Measurements from ENCODE around the gene PLOD3.
"Not testable (repeated sequence)": the region's sequence is repeated elsewhere in the genome, so short reads cannot be mapped to it uniquely, and the experiment has no call there.

PLOD3 gene

DNA sequence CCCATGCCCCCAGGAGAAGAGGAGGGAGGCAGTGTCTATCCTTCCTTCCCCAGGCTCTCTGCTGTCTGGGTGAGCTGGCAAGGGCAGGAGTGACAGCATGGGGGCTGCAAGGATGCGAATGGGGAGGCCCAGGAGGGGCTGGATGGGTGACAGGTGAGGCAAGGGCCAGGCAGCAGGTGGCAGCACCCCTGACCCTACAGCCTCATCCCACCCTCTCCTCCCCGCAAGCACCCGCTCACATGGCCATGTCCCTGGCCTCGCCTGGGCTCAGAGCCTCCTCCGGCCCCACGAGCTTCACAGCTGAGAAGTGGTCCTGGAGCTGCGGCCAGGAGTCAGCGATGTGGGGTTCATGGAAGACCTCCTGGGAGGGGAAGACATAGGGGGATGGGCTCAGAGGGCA lies 5.4 kb downstream of the PLOD3 start:
- no peak for DNase-seq (ENCODE audit: low read depth in 2 of 2)

DNA sequence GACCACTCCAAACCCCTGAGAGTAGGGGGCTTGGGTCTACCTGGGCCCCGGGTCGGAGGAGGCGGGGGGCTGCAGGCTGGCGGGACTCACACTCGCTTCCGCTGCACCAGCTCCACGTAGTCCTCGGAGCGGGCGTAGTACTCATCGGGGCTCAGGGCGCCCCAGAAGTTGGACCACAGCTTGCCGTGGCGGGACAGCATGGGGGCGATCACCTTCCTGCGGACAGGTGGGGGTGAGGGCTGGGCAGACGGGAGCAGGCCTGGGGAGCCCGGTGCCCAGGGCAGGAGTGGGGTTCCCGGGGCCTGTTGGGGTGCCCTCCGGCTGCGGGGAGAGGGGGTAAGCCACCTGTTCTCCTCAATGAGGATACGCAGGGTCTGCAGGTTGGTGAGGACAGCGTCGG lies 5.9 kb downstream of the PLOD3 start:
- DNase-seq (ENCODE audit: low read depth in 2 of 2) = no peak

DNA sequence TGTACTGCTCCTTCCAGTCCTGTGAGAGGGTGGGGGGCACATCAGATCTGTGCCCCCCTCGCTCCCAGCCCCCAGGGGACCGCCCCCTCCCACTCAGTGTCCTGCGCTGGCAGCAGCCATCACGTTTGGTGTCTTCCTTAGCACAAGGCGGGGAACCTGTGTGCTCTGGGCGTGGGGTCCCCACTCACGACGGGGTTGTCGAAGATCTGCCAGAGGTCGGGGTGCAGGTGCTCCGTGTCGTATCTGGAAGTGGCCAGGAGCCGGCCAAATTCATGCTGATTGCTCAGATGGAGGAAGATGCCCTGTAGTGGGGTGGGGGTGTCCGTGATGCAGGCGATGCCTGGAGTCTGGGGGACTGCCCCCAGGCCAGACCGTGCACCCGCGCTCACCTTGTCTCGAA lies 7.2 kb downstream of the PLOD3 start:
- DNase-seq (ENCODE audit: low read depth in 2 of 2) = no peak

DNA sequence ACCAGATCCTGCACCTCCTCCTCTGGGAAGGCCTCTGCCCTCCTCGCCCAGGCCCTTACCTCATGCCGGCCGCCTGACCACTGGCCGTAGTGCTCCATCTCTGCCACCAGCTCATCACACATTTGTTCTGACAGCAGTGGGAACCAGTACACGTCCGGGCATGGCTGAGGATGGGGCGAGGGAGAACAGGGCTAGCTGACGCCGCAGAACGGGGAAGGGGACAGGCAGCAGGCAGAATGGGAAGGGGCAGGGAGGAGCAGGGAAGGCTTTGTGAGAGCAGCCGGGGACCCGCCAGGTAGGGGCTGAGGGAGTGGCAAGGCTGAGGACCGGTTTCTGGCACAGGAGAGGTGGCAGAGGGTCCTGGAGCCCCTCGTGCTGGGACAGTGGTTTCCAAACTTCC lies 8.6 kb downstream of the PLOD3 start:
- no peak for DNase-seq (ENCODE audit: low read depth in 2 of 2)

DNA sequence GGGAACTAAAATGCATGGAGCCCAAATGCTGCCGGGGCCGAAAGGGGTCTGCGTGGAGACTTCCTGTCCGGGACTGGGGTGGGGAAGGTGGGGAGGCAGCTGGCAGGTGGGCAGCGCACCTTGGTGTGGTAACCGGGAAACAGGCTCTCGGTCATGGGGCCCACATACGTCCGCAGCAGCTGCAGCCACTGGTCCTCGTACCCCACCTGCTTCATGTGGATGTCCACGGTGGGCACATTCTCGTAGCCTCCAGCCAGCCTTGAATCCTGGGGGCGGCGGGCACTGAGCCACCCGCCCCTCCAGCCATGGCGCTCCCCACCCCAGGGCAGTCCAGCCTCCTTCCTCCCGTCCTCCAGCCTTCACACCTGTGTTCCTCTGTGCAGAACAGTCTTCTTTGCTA lies 9.9 kb downstream of the PLOD3 start:
- DNase-seq (ENCODE audit: low read depth in 2 of 2) = no peak

DNA sequence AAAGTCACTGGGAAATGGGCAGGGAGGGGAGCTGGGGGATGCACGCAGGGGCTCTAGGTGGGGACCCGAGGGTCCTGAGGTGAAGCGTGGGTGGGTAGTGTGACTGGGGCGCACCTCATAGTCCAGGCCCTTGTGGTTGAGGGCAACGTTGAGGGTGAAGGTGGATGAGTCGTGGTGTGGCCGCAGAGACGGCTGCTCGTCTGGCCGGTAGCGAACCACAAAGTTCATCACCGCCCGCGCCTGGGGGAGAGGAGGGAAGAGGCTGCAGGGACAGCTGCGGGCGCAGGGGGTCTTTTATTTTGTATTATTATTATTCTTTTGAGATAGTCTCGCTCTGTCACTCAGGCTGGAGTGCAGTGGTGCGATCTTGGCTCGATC lies 10.7 kb downstream of the PLOD3 start:
- no peak for DNase-seq (ENCODE audit: low read depth in 2 of 2)

DNA sequence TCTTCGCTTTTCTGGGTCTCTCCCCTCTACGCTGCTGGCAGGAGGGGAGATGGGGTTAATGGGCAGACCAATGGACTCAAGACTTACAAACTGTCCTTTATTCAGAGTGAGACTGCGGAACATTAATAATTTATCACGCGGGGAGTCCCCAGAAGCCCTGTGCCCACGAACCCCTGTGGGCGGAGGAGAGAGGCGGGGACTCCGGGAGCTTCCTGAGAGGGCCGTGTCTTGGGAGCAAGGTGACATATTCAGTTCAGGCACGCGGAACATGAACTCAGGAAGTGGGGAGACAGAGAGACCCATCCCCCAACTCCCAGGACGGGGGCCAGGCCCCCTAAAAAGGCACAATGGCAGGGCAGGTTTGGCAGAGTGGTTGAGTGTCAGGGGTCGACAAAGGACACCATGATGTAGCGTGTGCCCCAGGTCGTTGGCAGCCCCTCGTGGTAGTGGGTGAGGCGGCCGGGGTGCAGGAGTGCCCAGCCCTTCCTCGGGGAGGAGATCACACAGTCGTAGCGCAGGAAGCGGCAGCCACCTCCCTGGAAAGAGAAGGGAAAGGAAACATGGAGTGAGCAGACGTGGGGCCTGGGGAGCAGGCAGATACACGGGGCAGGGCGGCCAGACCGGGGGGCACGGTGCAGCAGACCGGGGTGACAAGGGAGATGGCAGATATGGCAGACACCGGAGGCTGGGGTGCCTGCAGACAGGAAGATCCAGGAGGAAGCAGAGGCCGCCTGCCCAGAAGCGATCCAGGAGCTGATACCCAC lies 11.3 kb downstream of the PLOD3 start:
- DNase-seq (ENCODE audit: low read depth in 2 of 2) = no peak

DNA sequence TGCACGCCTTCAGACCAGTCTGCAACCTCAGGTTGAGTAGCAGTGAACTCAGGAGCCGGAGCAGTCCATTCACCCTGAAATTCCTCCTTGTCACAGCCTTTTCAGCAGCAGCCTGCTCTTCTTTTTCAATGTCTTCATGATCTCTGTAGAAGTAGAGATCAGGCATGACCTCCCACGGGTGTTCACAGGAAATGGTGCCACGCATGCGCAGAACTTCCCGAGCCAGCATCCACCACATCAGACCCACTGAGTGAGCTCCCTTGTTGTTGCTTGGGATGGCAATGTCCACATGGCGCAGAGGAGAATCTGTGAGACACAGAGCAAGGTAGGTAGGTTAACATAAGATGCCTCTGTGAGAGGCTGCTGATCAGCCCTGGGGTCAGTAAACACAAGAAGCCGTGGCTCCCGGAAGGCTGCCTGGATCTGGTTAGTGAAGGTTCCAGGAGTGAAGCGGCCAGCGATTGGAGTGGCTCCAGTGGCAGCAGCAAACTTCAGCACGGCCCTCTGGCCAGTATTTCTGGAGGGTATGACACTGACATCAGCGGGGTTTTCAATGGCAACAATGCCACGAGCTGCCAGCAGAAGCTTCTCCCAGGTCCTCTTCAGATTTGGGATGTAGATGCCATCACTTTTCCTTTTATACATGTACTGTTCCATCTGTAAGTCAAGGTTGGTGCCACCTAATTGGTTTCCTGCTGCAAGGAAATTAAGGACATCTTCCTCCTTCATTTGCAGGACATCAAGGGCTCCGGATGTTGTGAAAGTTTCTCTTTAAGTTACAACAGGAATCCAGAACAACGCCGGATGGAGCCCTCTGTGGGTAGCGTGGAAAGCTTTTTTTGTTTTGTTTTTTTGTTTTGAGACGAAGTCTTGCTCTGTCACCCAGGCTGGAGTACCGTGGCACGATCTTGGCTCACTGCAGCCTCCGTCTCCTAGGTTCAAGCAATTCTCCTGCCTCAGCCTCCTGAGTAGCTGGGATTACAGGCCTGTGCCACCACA lies 13.3 kb downstream of the PLOD3 start:
- DNase-seq (ENCODE audit: low read depth in 2 of 2) = not testable (repeated sequence)

DNA sequence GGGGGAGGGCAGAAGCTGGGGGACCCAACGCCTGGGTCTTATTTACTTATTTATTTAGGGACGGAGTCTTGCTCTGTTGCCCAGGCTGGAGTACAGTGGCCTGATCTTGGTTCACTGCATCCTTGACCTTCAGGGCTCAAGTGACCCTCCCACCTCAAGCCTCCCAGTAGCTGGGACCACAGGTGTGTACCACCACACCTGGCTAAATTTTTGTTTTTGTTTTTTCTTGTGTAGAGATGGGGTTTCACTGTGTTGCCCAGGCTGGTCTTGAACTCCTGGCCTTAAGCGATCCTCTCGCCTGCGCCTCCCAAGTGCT lies 14.8 kb downstream of the PLOD3 start:
- DNase-seq (ENCODE audit: low read depth in 2 of 2) = no peak

DNA sequence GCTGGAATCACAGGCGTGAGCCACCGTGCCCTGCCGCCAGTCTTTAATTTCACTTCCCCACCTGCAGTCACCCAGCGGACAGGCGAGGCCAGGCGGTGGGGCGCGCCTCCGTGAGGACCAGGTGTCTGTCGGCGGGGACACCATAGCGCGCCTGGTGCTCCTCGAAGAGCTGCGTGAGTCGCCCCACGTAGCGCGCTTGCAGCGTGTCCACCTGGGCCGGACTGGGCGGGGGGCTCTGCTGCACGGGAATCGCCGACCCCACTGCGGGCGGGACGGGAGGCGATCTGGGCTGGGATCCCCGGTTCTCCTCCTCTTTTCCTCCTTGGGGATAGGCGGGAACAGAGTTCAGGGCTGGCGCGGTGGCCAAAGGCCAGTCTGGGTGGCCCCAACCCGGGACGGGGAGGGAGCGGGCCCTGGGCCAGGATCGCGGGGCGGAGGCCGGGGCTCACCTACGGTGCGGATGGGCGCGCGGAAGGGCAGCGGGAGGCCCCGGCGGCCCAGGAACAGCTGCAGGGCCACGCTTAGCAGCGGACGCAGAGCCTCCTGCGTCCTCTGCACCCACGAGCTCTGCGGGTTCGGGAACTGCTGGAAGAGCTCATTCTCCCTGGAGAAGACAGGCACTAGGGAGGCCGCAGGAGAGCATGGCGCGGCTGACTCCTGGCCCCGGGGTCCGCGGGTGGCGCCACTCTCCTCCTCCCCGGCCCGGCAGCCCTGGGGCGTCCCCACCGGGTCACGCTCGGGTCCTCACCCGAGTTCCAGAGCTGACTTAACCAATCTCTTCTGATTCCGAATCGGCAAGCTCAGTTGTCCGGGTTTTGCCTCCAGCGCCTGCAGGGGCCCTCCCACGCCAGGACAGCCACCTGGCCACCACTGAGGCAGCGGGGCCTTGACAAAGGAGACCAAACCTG lies 15.4 kb downstream of the PLOD3 start:
- no peak for DNase-seq (ENCODE audit: low read depth in 2 of 2)

DNA sequence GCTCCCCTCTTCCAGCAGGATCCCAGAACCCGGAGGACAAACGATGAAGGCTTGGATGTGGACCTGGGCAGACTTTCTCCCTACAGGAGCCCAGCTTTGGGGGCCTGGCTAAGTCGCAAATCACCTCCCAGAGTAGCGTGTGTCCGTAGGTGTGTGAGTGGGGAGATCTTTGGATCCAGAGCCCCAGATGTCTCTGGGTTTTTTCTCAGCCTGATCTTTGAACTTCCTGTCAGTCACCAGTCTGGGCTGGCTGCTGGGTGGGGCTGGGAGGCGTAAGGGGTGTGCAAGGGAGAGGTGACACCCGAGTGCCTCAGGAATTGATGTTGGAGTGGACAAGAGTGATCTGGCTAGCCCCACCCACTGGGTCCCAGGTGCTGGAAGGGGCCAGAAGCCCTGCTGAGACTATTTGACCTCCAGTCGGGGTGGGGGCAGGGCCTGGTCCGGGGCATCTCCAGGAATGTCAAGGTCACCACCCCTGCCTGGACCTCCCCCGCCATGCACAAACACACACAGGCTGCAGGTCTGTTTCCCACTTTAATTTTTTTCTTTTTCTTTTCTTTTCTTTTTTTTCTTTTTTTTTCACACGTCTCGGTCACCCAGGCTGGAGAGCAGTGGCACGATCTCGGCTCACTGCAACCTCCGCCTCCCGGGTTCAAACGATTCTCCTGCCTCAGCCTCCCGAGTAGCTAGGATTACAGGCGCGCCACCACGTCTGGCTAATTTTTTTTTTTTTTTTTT lies 16.4 kb downstream of the PLOD3 start, which contains the start of gene MOGAT3:
Gene MOGAT3 (minus strand): TSS at position 175 of the 738 bp plus-strand sequence. CDS start 182 bp downstream, outside the sequence.
- no peak for DNase-seq (ENCODE audit: low read depth in 2 of 2)

DNA sequence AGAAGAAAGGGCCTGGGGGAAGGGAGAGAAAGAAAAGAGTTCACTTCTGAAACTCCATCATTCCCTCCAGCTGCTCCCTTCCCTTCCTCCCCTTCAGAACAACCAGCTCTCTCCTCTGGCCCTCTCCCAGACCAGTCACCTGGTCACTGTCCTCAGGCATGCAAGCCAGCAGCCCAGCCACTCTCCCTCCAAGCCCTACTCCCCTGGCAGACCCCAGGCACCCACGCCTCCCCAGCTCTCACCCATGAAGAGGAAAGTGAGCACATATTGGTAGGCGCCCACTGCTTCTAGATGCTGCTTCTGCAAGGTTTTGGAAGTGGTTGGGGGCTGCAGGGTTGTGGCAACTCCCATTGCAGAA lies 16.9 kb downstream of the PLOD3 start:
- DNase-seq (ENCODE audit: low read depth in 2 of 2) = no peak

DNA sequence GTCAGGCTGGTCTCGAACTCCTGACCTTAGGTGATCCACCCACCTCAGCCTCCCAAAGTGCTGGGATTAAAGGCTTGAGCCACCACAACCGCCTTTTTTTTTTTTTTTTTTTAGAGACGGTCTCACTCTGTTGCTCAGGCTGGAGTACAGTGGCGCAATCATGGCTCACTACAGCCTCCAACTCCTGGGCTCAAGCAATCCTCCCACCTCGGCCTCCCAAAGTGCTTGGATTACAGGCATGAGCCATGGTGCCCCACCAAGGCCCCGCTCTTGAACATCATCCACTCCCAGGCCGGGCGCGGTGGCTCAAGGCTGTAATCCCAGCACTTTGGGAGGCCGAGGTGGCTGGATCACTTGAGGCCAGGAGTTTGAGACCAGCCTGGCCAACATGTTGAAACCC lies 17.9 kb downstream of the PLOD3 start:
- not testable (repeated sequence) for DNase-seq (ENCODE audit: low read depth in 2 of 2)

DNA sequence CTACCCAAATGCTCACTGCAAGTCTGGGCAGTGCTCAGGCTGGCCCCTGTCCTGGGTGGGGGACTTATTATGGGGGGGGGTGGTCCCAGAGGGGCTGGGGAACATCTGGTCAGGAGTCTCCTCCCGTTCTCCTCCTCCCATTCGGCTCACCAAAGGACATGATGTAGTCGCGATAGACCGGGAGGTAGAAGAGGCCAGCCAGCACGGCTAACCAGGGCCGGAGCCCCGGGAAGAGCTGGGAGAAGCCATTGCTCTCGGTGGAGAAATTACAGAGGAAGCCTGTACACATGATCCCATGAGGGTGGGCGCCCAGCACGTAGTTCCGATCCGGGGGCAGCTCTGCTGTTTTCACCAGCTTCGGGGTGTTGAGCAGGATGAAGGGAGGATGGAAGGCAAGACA lies 18.9 kb downstream of the PLOD3 start:
- no peak for DNase-seq (ENCODE audit: low read depth in 2 of 2)

DNA sequence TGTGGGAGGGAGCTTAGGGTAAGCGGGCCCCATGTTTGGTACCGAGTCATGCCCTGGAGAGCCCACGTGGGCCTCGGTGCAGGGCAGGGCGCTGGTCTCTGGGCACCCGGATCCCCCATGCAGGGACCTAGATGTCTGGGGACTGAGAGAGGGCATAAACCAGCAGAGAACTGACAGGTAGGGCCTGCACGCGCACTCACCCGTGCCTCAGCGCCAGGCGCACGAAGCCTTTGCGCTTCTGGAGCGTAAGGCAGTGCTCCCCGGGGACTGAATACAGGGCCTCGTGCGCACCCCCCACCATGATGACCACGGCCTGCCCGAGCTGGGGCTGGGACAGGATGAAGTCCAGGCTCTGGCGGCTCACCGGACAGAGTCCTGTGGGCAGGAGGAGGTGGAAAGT lies 19.4 kb downstream of the PLOD3 start:
- no peak for DNase-seq (ENCODE audit: low read depth in 2 of 2)

DNA sequence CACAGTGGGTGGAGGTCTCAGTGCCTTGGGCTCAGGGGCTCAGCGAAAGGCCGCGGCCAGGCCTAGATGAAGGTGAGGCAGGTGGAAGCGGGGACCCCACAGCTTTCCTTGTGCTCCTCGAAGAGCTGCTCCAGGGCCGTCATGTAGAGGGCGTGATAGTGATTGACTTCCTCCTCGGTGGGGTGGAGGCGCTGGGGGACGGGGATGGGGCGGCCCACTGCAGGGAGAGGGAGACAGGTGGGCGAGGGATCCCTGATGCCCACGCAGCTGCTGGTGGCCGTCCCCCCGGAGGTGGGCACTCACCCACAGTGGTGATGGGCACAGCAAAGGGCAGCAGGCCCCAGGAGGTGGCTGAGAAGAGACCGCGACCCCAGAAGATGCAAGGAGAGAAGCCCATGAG lies 21.5 kb downstream of the PLOD3 start:
- DNase-seq (ENCODE audit: low read depth in 2 of 2) = no peak

DNA sequence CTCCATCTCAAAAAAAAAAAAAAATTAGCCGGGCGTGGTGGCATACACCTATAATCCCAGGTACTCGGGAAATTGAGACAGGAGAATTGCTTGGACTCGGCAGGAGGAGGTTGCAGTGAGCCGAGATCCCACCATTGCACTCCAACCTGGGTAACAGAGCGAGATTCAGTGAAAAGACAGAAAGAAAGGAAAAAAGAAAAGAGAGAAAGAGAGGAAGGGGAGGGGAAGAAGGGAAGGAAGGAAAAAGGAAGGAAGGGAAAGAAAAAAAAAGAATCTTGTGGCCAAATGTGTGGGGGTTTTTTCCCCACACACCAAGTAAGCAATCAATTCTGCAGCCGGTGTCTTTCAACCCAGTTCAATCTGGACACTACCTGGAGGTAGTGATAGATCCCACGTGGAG lies 28.3 kb downstream of the PLOD3 start:
- no peak for DNase-seq (ENCODE audit: low read depth in 2 of 2)

DNA sequence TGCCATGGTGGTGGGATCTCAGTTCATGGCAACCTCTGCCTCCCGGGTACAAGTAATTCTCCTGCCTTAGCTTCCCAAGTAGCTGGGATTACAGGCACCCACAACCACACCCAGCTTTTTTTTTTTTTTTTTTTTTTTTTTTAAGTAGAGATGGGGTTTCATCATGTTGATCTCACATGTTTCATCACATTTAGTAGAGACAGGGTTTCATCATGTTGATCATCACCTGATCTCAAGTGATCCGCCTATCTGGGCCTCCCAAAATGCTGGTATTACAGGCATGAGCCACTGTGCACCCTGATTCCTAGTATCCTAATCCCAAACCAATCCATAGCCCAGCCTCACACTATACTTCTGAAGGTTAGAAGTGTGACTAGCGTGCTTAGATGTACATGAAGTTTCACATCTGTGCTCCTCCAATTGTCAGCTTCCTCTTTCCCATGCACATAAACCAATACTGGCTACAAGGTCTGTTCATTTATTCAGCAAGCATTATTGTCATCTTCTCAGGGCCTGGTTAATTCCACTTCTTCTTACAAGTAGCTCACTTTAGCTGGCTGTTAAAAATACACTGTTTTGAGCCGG lies 30.4 kb downstream of the PLOD3 start:
- DNase-seq (ENCODE audit: low read depth in 2 of 2) = no peak

DNA sequence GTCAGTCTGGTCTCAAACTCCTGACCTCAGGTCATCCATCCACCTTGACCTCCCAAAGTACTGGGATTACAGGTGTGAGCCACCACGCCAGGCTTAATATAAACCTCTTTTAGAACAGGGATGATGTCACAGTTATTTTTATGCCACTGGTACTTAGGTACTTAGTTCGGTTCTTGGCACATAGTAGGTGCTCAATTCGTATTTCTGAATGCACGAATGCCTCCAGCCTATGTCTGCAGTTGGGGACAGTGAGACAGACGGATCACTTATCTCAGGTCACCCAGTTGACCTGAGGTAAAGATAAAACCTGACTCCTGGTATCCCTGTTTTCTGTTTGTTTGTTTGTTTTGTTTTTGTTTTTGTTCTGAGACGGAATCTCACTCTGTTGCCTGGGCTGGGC lies 31.2 kb downstream of the PLOD3 start:
- no peak for DNase-seq (ENCODE audit: low read depth in 2 of 2)

DNA sequence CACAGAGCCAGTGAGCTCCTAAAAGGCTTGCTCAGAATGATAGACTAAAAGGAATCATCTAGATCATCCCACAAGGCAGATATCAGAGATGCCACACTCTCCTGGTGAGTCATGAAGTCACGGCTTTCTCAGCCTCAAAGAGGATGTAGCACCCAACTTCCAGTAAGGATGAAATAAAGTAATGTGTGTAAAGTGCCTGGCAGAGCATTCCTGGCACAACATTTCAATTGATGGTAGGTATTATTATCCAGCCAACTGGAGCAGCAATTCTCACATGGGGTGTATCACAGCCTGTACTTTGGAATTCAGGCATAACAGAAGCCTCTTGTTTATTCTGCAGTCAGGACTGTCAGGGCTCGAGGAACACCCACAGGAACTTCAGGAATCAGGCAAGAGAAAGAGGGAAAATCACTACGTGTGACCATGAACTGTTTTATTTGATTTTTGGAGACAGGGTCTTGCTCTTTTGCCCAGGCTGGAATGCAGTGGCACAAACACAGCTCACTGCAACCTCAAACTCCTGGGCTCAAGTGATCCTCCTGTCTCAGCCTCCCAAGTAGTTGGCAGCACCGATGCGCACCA lies 32.0 kb downstream of the PLOD3 start:
- DNase-seq (ENCODE audit: low read depth in 2 of 2) = no peak
